GM04503 (cell line): ENCODE results near the gene IL17REL.

ENCODE experiments used
- DNase-seq: peaks from one replicate; pipeline ENCODE4 v3.0.0-alpha.2; 2012; ENCODE audit warnings: low read depth

IL17REL gene

GRCh38 chr22:50046019-50046415, 33.5 kb upstream of the IL17REL start:
- no peak for DNase-seq

GRCh38 chr22:50045211-50046018, 32.9 kb upstream of the IL17REL start:
- DNase-seq, result no peak

- DNase-seq, result no peak
These were observed 32.0 kb upstream of the IL17REL start for GRCh38 chr22:50044485-50045118.

GRCh38 chr22:50041361-50042065, 28.9 kb upstream of the IL17REL start:
- no peak for DNase-seq

- DNase-seq, result no peak
These were observed 28.2 kb upstream of the IL17REL start for GRCh38 chr22:50040717-50041116.

- DNase-seq, result no peak
These were observed 27.3 kb upstream of the IL17REL start for GRCh38 chr22:50039669-50040443.

GRCh38 chr22:50035976-50036724, 23.6 kb upstream of the IL17REL start:
- DNase-seq, result no peak

GRCh38 chr22:50035131-50035881, 22.7 kb upstream of the IL17REL start:
- DNase-seq, result no peak

GRCh38 chr22:50034126-50035081, 21.8 kb upstream of the IL17REL start:
- DNase-seq, result no peak

GRCh38 chr22:50032941-50033601, 20.5 kb upstream of the IL17REL start:
- no peak for DNase-seq

- no peak for DNase-seq
These were observed 19.7 kb upstream of the IL17REL start for GRCh38 chr22:50032109-50032871.

- no peak for DNase-seq
These were observed 18.9 kb upstream of the IL17REL start for GRCh38 chr22:50031189-50032091.

GRCh38 chr22:50030297-50031188, 18.0 kb upstream of the IL17REL start:
- peak; percentile 3 for DNase-seq

- DNase-seq, result no peak
These were observed 15.3 kb upstream of the IL17REL start for GRCh38 chr22:50027639-50028537.

- DNase-seq, result no peak
These were observed 13.4 kb upstream of the IL17REL start for GRCh38 chr22:50025993-50026392.
